KMS-11 (cell line): Measurements from ENCODE around the gene PDE6C.

Experiments
- H2AFZ ChIP-seq: fragments of 200-600 bp; sonication (generic); 2 replicates; pipeline ENCODE4 v1.6.1; 2016; ENCODE audit warnings: antibody characterized with exemption, mixed run types, low read depth
- H3K27ac ChIP-seq: fragments of 200-600 bp; sonication (generic); 2 replicates; pipeline ENCODE4 v1.6.1; 2016; ENCODE audit warnings: mild to moderate bottlenecking, mixed run types
- H3K27me3 ChIP-seq: fragments of 200-600 bp; sonication (generic); 2 replicates; pipeline ENCODE4 v1.6.1; 2017; ENCODE audit warnings: mild to moderate bottlenecking, low read depth, mixed run types, moderate library complexity; ENCODE audit not compliant: insufficient read depth
- H3K36me3 ChIP-seq: fragments of 200-600 bp; sonication (generic); 2 replicates; pipeline ENCODE4 v1.6.1; 2017; ENCODE audit warnings: mild to moderate bottlenecking, mixed run types; ENCODE audit not compliant: insufficient read depth
- H3K4me1 ChIP-seq: fragments of 200-600 bp; sonication (generic); 2 replicates; pipeline ENCODE4 v1.6.1; 2016; ENCODE audit warnings: mild to moderate bottlenecking, low read depth, mixed run types; ENCODE audit not compliant: poor library complexity, severe bottlenecking
- H3K4me2 ChIP-seq: fragments of 200-600 bp; sonication (generic); 2 replicates; pipeline ENCODE4 v1.7.0; 2016; ENCODE audit warnings: mild to moderate bottlenecking, mixed run types
- H3K4me3 ChIP-seq: fragments of 200-600 bp; sonication (generic); IDR thresholded peaks from 2 replicates; pipeline ENCODE4 v1.6.1; 2017; ENCODE audit warnings: low read depth, low read length, mixed read lengths; ENCODE audit not compliant: insufficient read depth
- H3K79me2 ChIP-seq: fragments of 200-600 bp; sonication (generic); 2 replicates; pipeline ENCODE4 v1.6.1; 2016; ENCODE audit warnings: low read depth, mixed run types; ENCODE audit not compliant: insufficient read depth
- H3K9ac ChIP-seq: fragments of 200-600 bp; sonication (generic); 2 replicates; pipeline ENCODE4 v1.6.1; 2016; ENCODE audit warnings: mild to moderate bottlenecking, mixed run types
- H4K20me1 ChIP-seq: fragments of 200-600 bp; sonication (generic); 2 replicates; pipeline ENCODE4 v1.6.1; 2016; ENCODE audit warnings: mild to moderate bottlenecking, mixed run types; ENCODE audit not compliant: insufficient read depth
- CTCF ChIP-seq: fragments of 200-600 bp; sonication (generic); conservative IDR thresholded peaks from 2 replicates; pipeline ENCODE4 v1.6.1; 2017; ENCODE audit warnings: low read depth, mild to moderate bottlenecking, antibody characterized with exemption, low read length, moderate library complexity, mixed read lengths

Gene PDE6C

GRCh38 chr10:93707623-93708022 lies 95.3 kb downstream of the PDE6C start:
- H3K4me3 ChIP-seq: no peak overlapping the region
- H3K36me3 ChIP-seq: no peaks in the 10 kb centered on the region
- H4K20me1 ChIP-seq: no peaks in the 10 kb centered on the region
- no peaks in the 10 kb centered on the region for H3K4me1 ChIP-seq
- H3K27me3 ChIP-seq: no peaks in the 10 kb centered on the region
- H3K4me2 ChIP-seq: no peak overlapping the region
- no peak overlapping the region for H3K9ac ChIP-seq
- TF ChIP-seq CTCF: no peak
- no peak overlapping the region for H2AFZ ChIP-seq
- no peaks in the 10 kb centered on the region for H3K79me2 ChIP-seq
- H3K27ac ChIP-seq: no peak overlapping the region

- Histone ChIP-seq H3K36me3 (no peaks in the 10 kb centered on the region), H3K9ac (no peak overlapping the region), H3K4me1 (no peaks in the 10 kb centered on the region), H4K20me1 (no peaks in the 10 kb centered on the region), H2AFZ (no peak overlapping the region), H3K4me3 (no peak overlapping the region), H3K79me2 (no peaks in the 10 kb centered on the region), H3K27ac (no peak overlapping the region), H3K4me2 (no peak overlapping the region), H3K27me3 (no peaks in the 10 kb centered on the region)
- no peak for TF ChIP-seq CTCF
Observed at GRCh38 chr10:93710333-93710909, 98.1 kb downstream of the PDE6C start.

GRCh38 chr10:93711891-93712290 lies 99.6 kb downstream of the PDE6C start:
- no peaks in the 10 kb centered on the region for H3K4me1 ChIP-seq
- TF ChIP-seq CTCF: no peak
- H3K4me2 ChIP-seq: no peak overlapping the region
- no peak overlapping the region for H3K4me3 ChIP-seq
- no peaks in the 10 kb centered on the region for H4K20me1 ChIP-seq
- H3K36me3 ChIP-seq: no peaks in the 10 kb centered on the region
- no peak overlapping the region for H3K9ac ChIP-seq
- no peak overlapping the region for H3K27ac ChIP-seq
- no peaks in the 10 kb centered on the region for H3K27me3 ChIP-seq
- no peaks in the 10 kb centered on the region for H3K79me2 ChIP-seq
- no peak overlapping the region for H2AFZ ChIP-seq

GRCh38 chr10:93712593-93712992 lies 100.3 kb downstream of the PDE6C start:
- Histone ChIP-seq H3K79me2 (no peaks in the 10 kb centered on the region), H3K4me2 (no peak overlapping the region), H3K4me1 (no peaks in the 10 kb centered on the region), H4K20me1 (no peaks in the 10 kb centered on the region), H3K36me3 (no peaks in the 10 kb centered on the region), H2AFZ (no peak overlapping the region), H3K27ac (no peak overlapping the region), H3K27me3 (no peaks in the 10 kb centered on the region), H3K9ac (no peak overlapping the region), H3K4me3 (no peak overlapping the region)
- no peak for TF ChIP-seq CTCF

GRCh38 chr10:93715345-93715744 lies 103.0 kb downstream of the PDE6C start:
- TF ChIP-seq CTCF: no peak
- Histone ChIP-seq H4K20me1 (no peaks in the 10 kb centered on the region), H3K4me3 (no peak overlapping the region), H3K27me3 (no peaks in the 10 kb centered on the region), H3K79me2 (no peaks in the 10 kb centered on the region), H3K4me2 (no peak overlapping the region), H3K36me3 (no peaks in the 10 kb centered on the region), H3K9ac (no peak overlapping the region), H2AFZ (no peak overlapping the region), H3K27ac (no peak overlapping the region), H3K4me1 (no peaks in the 10 kb centered on the region)
